Measurements from ENCODE around the gene SLC22A8. TPM values are rescaled to one million over a fixed set of nuclear protein-coding genes. Genes with fewer than 3 reads are reported as not detected.

SLC22A8 gene
- total and polyA plus RNA-seq, 10 of the 15 experiments (the other 5 are each of a cell fraction or from before 2014, with no cell fraction given), result not detected

- intact Hi-C loops (cut with micrococcal nuclease; ENCODE audit: unreplicated experiment) (no loop called here), in situ Hi-C loops (cut with MboI) (loop anchor here (5.0 to 10.0 kb wide), 2 partner anchors 180 to 602 kb away; no protein-coding TSS in a partner anchor)
- Histone ChIP-seq H3K36me3 (ENCODE audit: control insufficient read depth in 2 of 2, insufficient read depth in 2 of 2, low read length in 1 of 2) (no peaks in the 10 kb centered on the region), H4K20me1 (ENCODE audit: control insufficient read depth, insufficient read depth) (no peaks in the 10 kb centered on the region), H3K9ac (ENCODE audit: control insufficient read depth, insufficient read depth, low read length) (no peak overlapping the region), H3K4me3 (no peak overlapping the region), H3K4me1 (ENCODE audit: control insufficient read depth, insufficient read depth, low read length) (no peaks in the 10 kb centered on the region), H3K9me3 (replicated peaks; ENCODE audit: control insufficient read depth, insufficient read depth, low read length) (no peaks in the 10 kb centered on the region), H3K79me2 (ENCODE audit: control insufficient read depth, insufficient read depth, low read length) (no peaks in the 10 kb centered on the region), H3K27me3 (replicated peaks in 1 of 2; ENCODE audit: control insufficient read depth in 2 of 2, insufficient read depth in 2 of 2, low read length in 1 of 2) (no peaks in the 10 kb centered on the region), H2AFZ (ENCODE audit: control insufficient read depth, low read depth, low read length) (no peak overlapping the region), H3K27ac (ENCODE audit: control insufficient read depth, insufficient read depth) (no peak overlapping the region), H3K4me2 (ENCODE audit: control insufficient read depth, insufficient read depth) (no peak overlapping the region)
- DNase-seq (ENCODE audit: low read depth, low spot score) (no peak), ATAC-seq (no peak), FAIRE-seq (no peak)
- ChIA-PET POLR2A (no interaction called here), RAD21 (ENCODE audit: unreplicated experiment) (no interaction called here), SMC1A (ENCODE audit: uncharacterized antibody, unreplicated experiment) (interaction anchor here (1.0 kb wide), 1 partner anchor 603 kb away, joined by 3 read pairs; no protein-coding TSS in a partner anchor), CTCF (interaction anchor here (1.0 kb wide), 1 partner anchor 446 kb away, joined by 3 read pairs; no protein-coding TSS in a partner anchor)
- TF ChIP-seq NFYB (IDR thresholded peaks at IDR 0.05; ENCODE audit: insufficient read depth, low read depth, low read length), result no peak
- BruUV-seq (replicated peaks), result no TSS peak
- WGBS (ENCODE audit: insufficient coverage, insufficient replicate concordance, low lambda C conversion rate, missing lambda C conversion rate), result 67% methylated on average over 4 of the region's 4 CpGs
Measured at GRCh38 chr11:63032457-63032856, 16.8 kb upstream of the SLC22A8 start.

GRCh38 chr11:63023841-63024648 is 8.4 kb upstream of the SLC22A8 start:
- peak; percentile 61 for FAIRE-seq
- H3K79me2 ChIP-seq (ENCODE audit: control insufficient read depth, insufficient read depth, low read length), result no peaks in the 10 kb centered on the region
- ChIA-PET RAD21 (ENCODE audit: unreplicated experiment) (interaction anchor here (0.6 to 4.7 kb wide), 5 partner anchors 16 to 121 kb away, joined by 3 to 71 read pairs (median 18); no protein-coding TSS in a partner anchor), POLR2A (interaction anchor here (1.2 to 1.3 kb wide), 2 partner anchors 118 to 121 kb away, joined by 4 read pairs; no protein-coding TSS in a partner anchor), CTCF (interaction anchor here (0.9 to 8.3 kb wide), 19 partner anchors 10 to 684 kb away, joined by 3 to 327 read pairs (median 4); no protein-coding TSS in a partner anchor), SMC1A (ENCODE audit: uncharacterized antibody, unreplicated experiment) (interaction anchor here (7.7 kb wide), 1 partner anchor 118 kb away, joined by 116 read pairs; no protein-coding TSS in a partner anchor)
- H3K36me3 ChIP-seq (ENCODE audit: control insufficient read depth in 2 of 2, insufficient read depth in 2 of 2, low read length in 1 of 2), result no peaks in the 10 kb centered on the region
- WGBS (ENCODE audit: insufficient coverage, insufficient replicate concordance, low lambda C conversion rate, missing lambda C conversion rate), result 4% methylated on average over 19 of the region's 19 CpGs
- H3K27me3 ChIP-seq (replicated peaks in 1 of 2; ENCODE audit: control insufficient read depth in 2 of 2, insufficient read depth in 2 of 2, low read length in 1 of 2), result no peaks in the 10 kb centered on the region
- H3K4me2 ChIP-seq (ENCODE audit: control insufficient read depth, insufficient read depth), result no peak overlapping the region; the same call in 1 of the 2 replicates
- intact Hi-C loops (cut with micrococcal nuclease; ENCODE audit: unreplicated experiment) (loop anchor here (1.0 kb wide), 1 partner anchor 118 kb away; no protein-coding TSS in a partner anchor), in situ Hi-C loops (cut with MboI) (loop anchor here (5.0 kb wide), 1 partner anchor 117 kb away; no protein-coding TSS in a partner anchor)
- peaks cover 4% of the 10 kb centered on the region; the same call in 1 of the 2 replicates for H4K20me1 ChIP-seq (ENCODE audit: control insufficient read depth, insufficient read depth)
- no peak overlapping the region for H3K9ac ChIP-seq (ENCODE audit: control insufficient read depth, insufficient read depth, low read length)
- no peak overlapping the region for H2AFZ ChIP-seq (ENCODE audit: control insufficient read depth, low read depth, low read length)
- peak; percentile 97 for ATAC-seq
- peaks cover 3% of the 10 kb centered on the region; the same call in 1 of the 2 replicates for H3K4me1 ChIP-seq (ENCODE audit: control insufficient read depth, insufficient read depth, low read length)
- no peak for DNase-seq (ENCODE audit: low read depth, low spot score)
- no TSS peak for BruUV-seq (replicated peaks)
- H3K9me3 ChIP-seq (replicated peaks; ENCODE audit: control insufficient read depth, insufficient read depth, low read length), result no peaks in the 10 kb centered on the region
- no peak overlapping the region for H3K4me3 ChIP-seq
- no peak overlapping the region for H3K27ac ChIP-seq (ENCODE audit: control insufficient read depth, insufficient read depth)
- TF ChIP-seq IKZF2 (IDR thresholded peaks at IDR 0.05) (0 out of 4 replicates have a peak, but pooled peaks have one; percentile 23 to 44), CTCF (IDR thresholded peaks at IDR 0.05 in 2 of 3, conservative IDR thresholded peaks at IDR 0.05 in 1 of 3; ENCODE audit: control insufficient read depth in 2 of 3, extremely low read depth in 1 of 3, insufficient read depth in 1 of 3, low read depth in 3 of 3, low read length in 3 of 3) (peak; percentile 98 to 100 (median 99)), EP300 (IDR thresholded peaks at IDR 0.05; ENCODE audit: borderline replicate concordance in 1 of 2, control insufficient read depth in 1 of 2, low read depth in 2 of 2, low read length in 2 of 2) (no peak), SUPT20H (IDR thresholded peaks at IDR 0.05; ENCODE audit: borderline replicate concordance, control insufficient read depth, low read depth, low read length) (no peak), SMARCA5 (IDR thresholded peaks at IDR 0.05) (peak; percentile 38; the same call in 1 of the 2 replicates), STAT1 (conservative IDR thresholded peaks at IDR 0.05) (no peak)
- TF ChIP-seq, protein P1, sequence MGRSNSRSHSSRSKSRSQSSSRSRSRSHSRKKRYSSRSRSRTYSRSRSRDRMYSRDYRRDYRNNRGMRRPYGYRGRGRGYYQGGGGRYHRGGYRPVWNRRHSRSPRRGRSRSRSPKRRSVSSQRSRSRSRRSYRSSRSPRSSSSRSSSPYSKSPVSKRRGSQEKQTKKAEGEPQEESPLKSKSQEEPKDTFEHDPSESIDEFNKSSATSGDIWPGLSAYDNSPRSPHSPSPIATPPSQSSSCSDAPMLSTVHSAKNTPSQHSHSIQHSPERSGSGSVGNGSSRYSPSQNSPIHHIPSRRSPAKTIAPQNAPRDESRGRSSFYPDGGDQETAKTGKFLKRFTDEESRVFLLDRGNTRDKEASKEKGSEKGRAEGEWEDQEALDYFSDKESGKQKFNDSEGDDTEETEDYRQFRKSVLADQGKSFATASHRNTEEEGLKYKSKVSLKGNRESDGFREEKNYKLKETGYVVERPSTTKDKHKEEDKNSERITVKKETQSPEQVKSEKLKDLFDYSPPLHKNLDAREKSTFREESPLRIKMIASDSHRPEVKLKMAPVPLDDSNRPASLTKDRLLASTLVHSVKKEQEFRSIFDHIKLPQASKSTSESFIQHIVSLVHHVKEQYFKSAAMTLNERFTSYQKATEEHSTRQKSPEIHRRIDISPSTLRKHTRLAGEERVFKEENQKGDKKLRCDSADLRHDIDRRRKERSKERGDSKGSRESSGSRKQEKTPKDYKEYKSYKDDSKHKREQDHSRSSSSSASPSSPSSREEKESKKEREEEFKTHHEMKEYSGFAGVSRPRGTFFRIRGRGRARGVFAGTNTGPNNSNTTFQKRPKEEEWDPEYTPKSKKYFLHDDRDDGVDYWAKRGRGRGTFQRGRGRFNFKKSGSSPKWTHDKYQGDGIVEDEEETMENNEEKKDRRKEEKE (IDR thresholded peaks at IDR 0.05), result no peak
